Activated naive CD8-positive, alpha-beta T cell (primary cell): ENCODE measurements around the gene PDE4D.

Source experiments
- H3K27ac Mint-ChIP-seq: one replicate; pipeline ENCODE4 v1.8.0; 2021; ENCODE audit warnings: mixed read lengths
- H3K27me3 Mint-ChIP-seq: one replicate; pipeline ENCODE4 v1.8.0; 2021; ENCODE audit warnings: mixed read lengths
- H3K36me3 Mint-ChIP-seq: one replicate; pipeline ENCODE4 v1.8.0; 2021; ENCODE audit warnings: mixed read lengths
- H3K4me1 Mint-ChIP-seq: one replicate; pipeline ENCODE4 v1.8.0; 2021; ENCODE audit warnings: low read depth, mixed read lengths
- H3K4me3 Mint-ChIP-seq: one replicate; pipeline ENCODE4 v1.8.0; 2021; ENCODE audit warnings: mild to moderate bottlenecking, mixed read lengths
- H3K9me3 Mint-ChIP-seq: one replicate; pipeline ENCODE4 v1.8.0; 2021; ENCODE audit warnings: low read depth, mixed read lengths

Gene PDE4D

DNA sequence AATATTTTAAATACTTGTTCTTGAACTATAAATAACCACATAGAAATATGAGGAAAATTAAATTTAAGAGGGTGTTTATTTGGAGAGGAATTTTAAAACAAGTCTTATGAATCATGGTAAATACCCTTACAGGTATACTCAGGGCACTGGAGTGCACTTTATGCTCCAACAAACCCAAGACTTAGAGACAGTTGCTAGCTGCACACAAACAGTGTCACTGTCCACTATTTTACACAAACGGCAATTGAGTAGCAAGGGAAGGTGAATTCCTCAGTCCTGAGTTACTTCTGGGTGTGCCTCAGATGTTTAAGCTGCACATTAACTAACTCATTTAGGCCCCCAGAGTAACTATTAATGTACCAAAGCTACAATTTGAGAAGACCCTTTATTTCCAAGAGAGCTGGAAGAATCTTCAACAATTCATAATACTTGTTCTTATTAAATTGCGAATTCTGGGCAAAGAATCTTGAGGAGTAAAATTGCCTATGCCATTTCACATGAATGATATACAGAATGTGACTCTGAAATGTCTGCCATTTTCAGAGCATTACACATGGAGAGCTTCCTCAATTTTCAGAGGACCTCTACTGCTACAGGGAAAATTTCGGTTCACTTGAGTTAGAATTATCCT lies 371.2 kb downstream of the PDE4D start:
- no peak overlapping the region for H3K4me3 Mint-ChIP-seq
- H3K27me3 Mint-ChIP-seq = no peaks in the 10 kb centered on the region
- no peaks in the 10 kb centered on the region for H3K36me3 Mint-ChIP-seq
- no peak overlapping the region for H3K27ac Mint-ChIP-seq
- H3K9me3 Mint-ChIP-seq = no peaks in the 10 kb centered on the region
- no peaks in the 10 kb centered on the region for H3K4me1 Mint-ChIP-seq

DNA sequence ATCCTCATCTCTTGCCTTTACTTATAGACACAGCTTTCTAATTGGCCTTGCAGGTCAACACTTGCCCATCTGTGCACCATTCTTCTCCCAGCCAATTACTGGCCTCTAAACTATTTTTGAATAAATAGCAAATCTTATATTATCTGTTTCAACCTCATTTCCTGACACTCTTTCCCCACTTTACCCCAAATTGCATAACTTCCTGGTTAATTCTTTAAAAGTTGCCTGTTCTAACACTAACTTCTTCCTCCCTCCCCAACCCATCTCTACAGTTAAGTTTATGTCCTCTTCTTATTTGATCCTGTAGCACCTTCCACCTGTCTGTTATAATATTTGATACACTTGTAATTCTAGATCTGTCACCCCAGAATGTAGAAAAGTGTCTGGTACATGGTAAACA lies 372.1 kb downstream of the PDE4D start:
- Mint-ChIP-seq H3K27me3 (no peaks in the 10 kb centered on the region), H3K36me3 (no peaks in the 10 kb centered on the region), H3K9me3 (no peaks in the 10 kb centered on the region), H3K4me3 (no peak overlapping the region), H3K27ac (no peak overlapping the region), H3K4me1 (no peaks in the 10 kb centered on the region)

DNA sequence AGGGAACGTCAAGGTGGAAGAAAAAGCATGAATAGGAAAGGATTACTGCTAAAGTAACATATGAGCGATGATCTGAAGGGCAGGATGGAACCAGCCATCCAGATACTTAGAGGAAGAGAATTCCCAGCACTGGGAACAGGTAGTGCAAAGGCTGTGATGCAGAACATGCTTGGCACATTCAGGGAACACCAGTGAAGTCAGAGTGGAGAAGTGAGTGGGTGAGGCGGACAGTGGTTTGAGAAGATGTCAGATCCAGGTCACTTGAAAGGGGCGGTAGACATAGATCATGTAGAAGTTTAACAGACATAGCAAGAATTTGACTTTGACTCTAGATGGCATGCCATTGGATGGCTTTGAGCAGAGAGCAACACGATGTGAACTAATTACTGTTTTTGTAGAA lies 374.2 kb downstream of the PDE4D start:
- no peaks in the 10 kb centered on the region for H3K4me1 Mint-ChIP-seq
- no peaks in the 10 kb centered on the region for H3K9me3 Mint-ChIP-seq
- no peaks in the 10 kb centered on the region for H3K27me3 Mint-ChIP-seq
- no peaks in the 10 kb centered on the region for H3K36me3 Mint-ChIP-seq
- H3K27ac Mint-ChIP-seq = no peak overlapping the region
- H3K4me3 Mint-ChIP-seq = no peak overlapping the region

DNA sequence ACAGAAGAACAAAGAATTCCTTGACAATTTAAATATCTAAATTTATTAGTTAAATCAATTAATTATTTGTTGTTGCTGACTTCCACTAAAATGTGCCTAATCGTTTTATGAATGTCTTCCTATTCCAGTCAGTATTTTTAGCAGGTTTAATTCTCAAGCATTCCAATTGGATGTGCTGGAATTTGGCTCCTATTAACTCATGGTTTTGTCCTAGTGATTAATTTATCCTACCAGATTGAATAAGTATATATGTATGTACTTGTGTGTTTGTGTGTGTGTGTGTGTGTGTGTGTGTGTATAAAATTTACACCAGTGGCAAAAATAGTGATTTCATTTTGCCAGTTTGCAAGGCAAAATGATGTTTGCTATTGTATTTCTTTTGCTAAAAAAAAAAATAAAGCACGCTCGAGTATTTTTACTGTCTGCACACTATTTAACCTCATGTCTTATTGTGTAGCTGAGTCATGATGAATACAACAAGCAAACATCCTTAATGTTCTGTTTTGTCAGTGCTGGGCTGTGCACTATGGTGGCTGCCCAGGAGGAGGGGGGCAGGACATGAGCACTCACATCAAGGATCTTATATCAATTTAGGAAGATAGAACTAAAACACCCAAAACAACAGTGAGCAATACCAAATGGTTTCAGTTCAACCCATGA lies 375.5 kb downstream of the PDE4D start:
- no peaks in the 10 kb centered on the region for H3K4me1 Mint-ChIP-seq
- H3K27me3 Mint-ChIP-seq = no peaks in the 10 kb centered on the region
- H3K36me3 Mint-ChIP-seq = no peaks in the 10 kb centered on the region
- H3K27ac Mint-ChIP-seq = no peak overlapping the region
- H3K4me3 Mint-ChIP-seq = no peak overlapping the region
- H3K9me3 Mint-ChIP-seq = no peaks in the 10 kb centered on the region

DNA sequence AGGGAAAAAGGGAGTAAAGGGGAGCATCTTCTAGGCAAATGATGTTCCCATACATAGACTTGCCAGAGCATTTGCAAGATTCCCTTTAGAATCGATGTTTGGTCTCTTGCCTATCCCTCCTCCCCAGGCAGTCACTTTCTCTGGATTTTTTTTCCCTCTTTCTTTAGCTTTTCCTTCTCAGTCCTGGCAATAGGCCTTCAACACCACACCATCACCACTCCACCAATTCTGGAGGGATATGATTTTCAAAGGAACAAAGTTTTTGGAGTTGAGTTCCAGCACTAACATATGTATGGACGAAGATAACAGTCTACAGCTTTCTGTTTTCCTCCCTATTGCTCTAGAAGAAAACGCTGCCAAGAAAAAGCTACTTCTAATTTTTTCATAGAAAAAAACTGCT lies 377.4 kb downstream of the PDE4D start:
- no peak overlapping the region for H3K27ac Mint-ChIP-seq

DNA sequence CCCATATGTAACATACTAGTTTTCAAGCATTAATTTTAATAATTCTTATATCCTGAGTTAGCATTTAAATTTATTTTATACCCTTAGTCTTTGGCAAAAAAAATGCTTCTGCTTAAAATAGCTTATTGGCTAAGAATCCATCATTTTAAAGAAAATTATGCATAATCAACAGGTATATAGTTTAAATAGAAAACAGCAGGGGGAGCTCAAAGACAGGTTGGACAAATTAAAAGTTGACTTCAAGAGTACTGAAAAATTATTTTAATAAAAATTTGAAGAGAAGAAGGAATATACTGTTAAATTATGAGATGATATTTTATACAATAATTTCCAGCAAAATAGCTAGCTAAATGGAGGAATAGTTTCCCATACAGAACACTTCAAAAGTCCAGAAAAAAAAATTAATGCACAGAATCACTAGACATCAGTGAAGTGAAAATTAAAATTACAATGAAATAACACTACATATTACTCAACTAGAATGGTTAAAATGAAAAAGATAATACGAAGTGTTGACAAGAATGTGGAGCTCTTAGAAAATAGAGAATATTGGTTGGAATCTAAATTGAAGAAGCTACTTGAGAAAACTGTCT lies 387.1 kb downstream of the PDE4D start:
- Mint-ChIP-seq H3K27ac (no peak overlapping the region), H3K9me3 (no peaks in the 10 kb centered on the region), H3K4me1 (no peaks in the 10 kb centered on the region), H3K36me3 (no peaks in the 10 kb centered on the region), H3K27me3 (no peaks in the 10 kb centered on the region), H3K4me3 (no peak overlapping the region)

More for the DNA sequence above, 377.4 kb downstream of the PDE4D start:
- no peaks in the 10 kb centered on the region for H3K27me3 Mint-ChIP-seq
- H3K4me3 Mint-ChIP-seq = no peak overlapping the region
- H3K9me3 Mint-ChIP-seq = no peaks in the 10 kb centered on the region
- H3K36me3 Mint-ChIP-seq = no peaks in the 10 kb centered on the region
- no peaks in the 10 kb centered on the region for H3K4me1 Mint-ChIP-seq

DNA sequence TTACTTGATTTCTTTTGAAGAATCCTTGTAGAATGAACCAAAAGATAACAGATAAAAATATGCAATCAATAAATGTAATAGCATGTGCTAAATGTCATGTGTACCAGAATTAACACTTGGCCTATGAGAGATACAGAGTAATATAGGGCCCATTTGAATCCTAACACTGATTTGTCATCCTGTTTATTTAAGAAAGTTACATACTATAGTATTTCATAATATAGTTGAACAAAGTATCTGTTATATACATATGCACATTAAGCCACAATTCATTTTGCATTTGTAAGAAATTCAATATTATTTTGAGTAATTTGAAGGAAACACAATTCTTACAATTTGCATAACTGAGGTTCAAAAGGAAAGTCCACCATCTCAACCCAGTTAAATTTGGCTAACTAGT lies 389.5 kb downstream of the PDE4D start:
- no peak overlapping the region for H3K4me3 Mint-ChIP-seq
- H3K27ac Mint-ChIP-seq = no peak overlapping the region
- H3K4me1 Mint-ChIP-seq = no peaks in the 10 kb centered on the region
- no peaks in the 10 kb centered on the region for H3K9me3 Mint-ChIP-seq
- no peaks in the 10 kb centered on the region for H3K36me3 Mint-ChIP-seq
- no peaks in the 10 kb centered on the region for H3K27me3 Mint-ChIP-seq

DNA sequence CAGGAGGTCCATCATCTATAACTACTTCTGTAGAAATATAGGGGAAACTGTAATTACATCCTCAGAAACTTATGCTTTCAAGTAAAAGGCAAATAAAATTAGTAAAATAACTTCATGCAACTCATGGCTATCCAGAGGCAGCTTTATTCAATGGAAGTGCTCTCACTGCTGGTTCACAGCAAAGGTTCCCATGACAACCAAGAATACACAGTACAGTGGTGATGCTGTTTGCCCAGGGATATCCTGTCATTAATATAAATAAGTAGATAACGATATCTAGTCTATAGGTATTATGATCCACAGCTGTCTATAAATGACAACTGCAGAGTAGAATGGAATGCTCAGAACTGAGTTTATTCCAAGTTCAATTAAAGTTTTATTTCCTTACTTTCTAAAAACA lies 390.3 kb downstream of the PDE4D start:
- Mint-ChIP-seq H3K36me3 (no peaks in the 10 kb centered on the region), H3K4me3 (no peak overlapping the region), H3K27me3 (peaks cover 2% of the 10 kb centered on the region), H3K9me3 (no peaks in the 10 kb centered on the region), H3K4me1 (no peaks in the 10 kb centered on the region), H3K27ac (no peak overlapping the region)

DNA sequence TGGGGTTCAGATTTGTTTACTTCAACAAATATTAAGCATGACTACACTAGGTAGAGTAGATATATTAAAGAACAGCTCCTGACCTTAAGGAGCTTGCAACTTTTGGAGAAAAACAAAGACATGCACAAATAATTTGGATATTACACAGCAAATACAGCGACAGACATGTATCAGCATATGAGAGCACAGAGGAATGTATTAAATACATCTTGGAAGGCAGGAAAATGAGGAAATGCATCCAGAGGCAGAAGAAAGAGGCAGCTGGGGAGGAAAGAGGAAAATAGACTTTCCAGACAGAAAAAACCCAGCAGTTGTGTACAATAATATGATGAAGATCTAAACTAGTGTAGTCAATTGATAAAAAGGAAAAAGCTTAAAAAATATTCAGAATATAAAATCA lies 392.2 kb downstream of the PDE4D start:
- H3K27me3 Mint-ChIP-seq = peaks cover 8% of the 10 kb centered on the region
- no peaks in the 10 kb centered on the region for H3K9me3 Mint-ChIP-seq
- no peaks in the 10 kb centered on the region for H3K4me1 Mint-ChIP-seq
- no peaks in the 10 kb centered on the region for H3K36me3 Mint-ChIP-seq
- H3K27ac Mint-ChIP-seq = no peak overlapping the region
- no peak overlapping the region for H3K4me3 Mint-ChIP-seq

DNA sequence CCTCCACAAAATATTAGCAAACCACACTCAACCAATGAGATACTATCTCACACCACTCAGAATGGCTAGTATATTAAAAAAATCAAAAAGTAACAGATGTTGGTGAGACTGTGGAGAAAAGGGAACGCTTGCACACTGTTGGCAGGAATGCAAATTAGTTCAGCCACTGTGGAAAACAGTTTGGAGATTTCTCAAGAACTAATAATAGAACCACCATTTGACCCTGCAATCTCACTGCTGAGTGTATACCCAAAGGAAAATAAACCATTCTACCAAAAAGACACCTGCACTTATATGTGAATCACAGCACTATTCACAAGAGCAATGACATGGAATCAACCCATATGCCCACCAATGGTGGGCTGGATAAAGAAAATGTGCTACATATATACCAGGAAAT lies 393.5 kb downstream of the PDE4D start:
- H3K36me3 Mint-ChIP-seq = no peaks in the 10 kb centered on the region
- H3K4me3 Mint-ChIP-seq = no peak overlapping the region
- H3K4me1 Mint-ChIP-seq = no peaks in the 10 kb centered on the region
- H3K27me3 Mint-ChIP-seq = peaks cover 10% of the 10 kb centered on the region
- no peak overlapping the region for H3K27ac Mint-ChIP-seq
- no peaks in the 10 kb centered on the region for H3K9me3 Mint-ChIP-seq

DNA sequence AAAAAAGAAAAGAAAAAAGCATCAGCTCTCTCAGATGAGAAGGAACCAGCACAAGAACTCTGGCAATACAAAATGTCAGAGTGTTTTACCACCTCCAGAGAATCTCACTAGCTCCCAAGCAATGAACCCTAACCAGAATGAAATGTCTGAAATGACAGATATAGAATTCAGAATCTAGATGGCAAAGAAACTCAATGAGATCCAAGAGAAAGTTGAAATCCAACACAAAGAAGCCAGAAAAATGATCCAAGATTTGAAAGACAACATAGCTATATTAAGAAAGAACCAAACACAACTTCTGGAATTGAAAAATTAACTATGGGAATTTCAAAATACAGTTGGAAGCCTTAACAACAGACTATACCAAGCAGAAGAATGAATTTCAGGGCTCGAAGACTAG lies 396.3 kb downstream of the PDE4D start:
- Mint-ChIP-seq H3K4me1 (no peaks in the 10 kb centered on the region), H3K27me3 (peaks cover 13% of the 10 kb centered on the region), H3K9me3 (no peaks in the 10 kb centered on the region), H3K4me3 (no peak overlapping the region), H3K36me3 (no peaks in the 10 kb centered on the region), H3K27ac (no peak overlapping the region)

DNA sequence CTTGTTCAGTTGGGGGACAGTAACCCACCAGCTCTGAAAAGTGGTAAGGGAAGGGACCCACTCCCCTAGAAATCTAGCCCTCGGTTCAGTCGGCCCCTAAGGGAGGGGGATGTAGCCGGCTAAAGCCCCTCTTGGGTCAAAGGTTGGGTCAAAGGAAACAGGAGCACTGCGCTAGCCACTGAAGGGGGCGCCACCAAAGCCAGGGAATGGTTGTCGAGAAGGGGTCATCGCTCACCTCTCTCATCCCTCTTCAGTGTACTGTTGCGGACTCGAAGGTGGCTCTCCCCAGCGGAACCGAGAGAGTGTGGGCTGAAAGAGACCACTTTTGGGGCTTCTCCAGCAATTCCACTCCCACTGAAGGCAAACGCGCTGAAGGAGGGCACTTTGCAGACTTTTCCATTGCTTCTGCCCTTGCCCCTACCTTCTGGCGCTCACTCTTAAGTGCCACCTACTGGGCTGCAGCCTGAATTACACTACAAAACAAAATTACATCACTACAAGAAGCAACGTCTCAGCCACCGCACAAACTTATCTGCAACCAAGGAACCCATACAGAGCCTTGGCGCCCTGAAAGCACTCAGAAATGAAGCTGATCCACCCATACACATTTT lies 396.9 kb downstream of the PDE4D start:
- H3K4me1 Mint-ChIP-seq = no peaks in the 10 kb centered on the region
- peaks cover 13% of the 10 kb centered on the region for H3K27me3 Mint-ChIP-seq
- no peaks in the 10 kb centered on the region for H3K36me3 Mint-ChIP-seq
- H3K4me3 Mint-ChIP-seq = no peak overlapping the region
- H3K27ac Mint-ChIP-seq = no peak overlapping the region
- no peaks in the 10 kb centered on the region for H3K9me3 Mint-ChIP-seq

DNA sequence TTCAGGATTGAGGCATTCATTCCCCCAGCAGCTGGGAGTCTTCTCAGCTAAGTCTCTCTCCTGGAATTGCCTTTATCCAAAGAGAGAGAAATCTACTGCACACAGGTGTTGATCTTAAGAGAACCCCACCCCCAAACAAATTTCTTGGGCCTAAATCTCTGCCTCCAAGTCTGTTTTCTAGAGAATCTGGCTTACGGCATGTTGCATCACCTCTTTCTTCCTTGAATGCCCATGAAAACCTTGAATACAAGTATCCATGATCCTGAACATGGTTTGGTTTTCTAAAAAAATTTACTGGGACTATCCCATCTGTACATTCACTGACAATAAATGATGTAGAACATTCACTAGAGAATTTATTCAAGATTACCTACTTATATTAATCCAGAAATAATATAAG lies 401.6 kb downstream of the PDE4D start:
- H3K27ac Mint-ChIP-seq = no peak overlapping the region

DNA sequence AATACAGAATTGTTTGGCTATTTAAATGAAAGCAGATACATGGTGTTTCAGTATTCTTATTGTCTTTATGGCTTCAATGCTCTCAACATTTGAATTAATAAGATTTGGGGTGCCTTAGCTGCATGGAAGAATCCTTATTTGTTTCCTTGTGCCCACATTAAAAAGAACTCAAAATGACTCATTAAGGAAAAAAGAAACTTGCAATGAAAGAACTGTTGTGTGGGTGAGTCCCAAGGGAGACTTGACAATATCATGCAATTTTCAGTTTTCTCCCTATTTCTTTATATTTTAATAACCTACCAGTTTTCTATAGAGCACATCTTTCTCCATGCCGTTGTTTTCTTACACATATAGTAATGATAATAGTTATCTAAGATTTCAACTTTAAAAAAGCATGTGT lies 404.0 kb downstream of the PDE4D start:
- no peaks in the 10 kb centered on the region for H3K9me3 Mint-ChIP-seq
- no peaks in the 10 kb centered on the region for H3K4me1 Mint-ChIP-seq
- no peak overlapping the region for H3K4me3 Mint-ChIP-seq
- no peak overlapping the region for H3K27ac Mint-ChIP-seq
- no peaks in the 10 kb centered on the region for H3K27me3 Mint-ChIP-seq
- H3K36me3 Mint-ChIP-seq = no peaks in the 10 kb centered on the region

More for the DNA sequence above, 401.6 kb downstream of the PDE4D start:
- no peaks in the 10 kb centered on the region for H3K36me3 Mint-ChIP-seq
- H3K27me3 Mint-ChIP-seq = peaks cover 7% of the 10 kb centered on the region
- H3K9me3 Mint-ChIP-seq = no peaks in the 10 kb centered on the region
- H3K4me3 Mint-ChIP-seq = no peak overlapping the region
- H3K4me1 Mint-ChIP-seq = no peaks in the 10 kb centered on the region
